OCI-LY3 (cell line): Measurements from ENCODE around the gene DAGLA.

ENCODE experiments used
- H2AFZ ChIP-seq: fragments of 200-600, 300-600 bp; shearing (Covaris generic); 2 replicates; pipeline ENCODE4 v1.6.0; 2014; ENCODE audit warnings: antibody characterized with exemption, low read depth, low read length
- H3K27ac ChIP-seq: fragments of 200-600, 300-600 bp; sonication (generic); 2 replicates; pipeline ENCODE4 v1.5.1; 2014; ENCODE audit warnings: mild to moderate bottlenecking, low read length, moderate library complexity, mixed read lengths
- H3K27me3 ChIP-seq: fragments of 200-600, 300-600 bp; sonication (generic); 2 replicates; pipeline ENCODE4 v1.6.1; 2014; ENCODE audit warnings: low read depth, low read length, mixed read lengths
- H3K36me3 ChIP-seq: fragments of 200-600, 300-600 bp; sonication (generic); replicated peaks from 2 replicates; pipeline ENCODE3; 2014; ENCODE audit warnings: low read depth, low read length, mixed read lengths
- H3K4me1 ChIP-seq: fragments of 300-600, 200-600 bp; sonication (generic); 2 replicates; pipeline ENCODE4 v1.6.1; 2014; ENCODE audit warnings: low read length, mixed read lengths
- H3K4me2 ChIP-seq: fragments of 200-600, 300-600 bp; sonication (generic); 2 replicates; pipeline ENCODE4 v1.6.1; 2014; ENCODE audit warnings: low read length, mixed read lengths
- H3K4me3 ChIP-seq: fragments of 300-600, 200-600 bp; sonication (generic); 2 replicates; pipeline ENCODE4 v1.5.1; 2014; ENCODE audit warnings: antibody characterized with exemption, mild to moderate bottlenecking, low read length, moderate library complexity
- H3K79me2 ChIP-seq: fragments of 300-600, 200-600 bp; shearing (Covaris generic); 2 replicates; pipeline ENCODE4 v1.6.1; 2014; ENCODE audit warnings: mild to moderate bottlenecking, low read length, mixed read lengths
- H3K9ac ChIP-seq: fragments of 300-600, 200-600 bp; shearing (Covaris generic); 2 replicates; pipeline ENCODE4 v1.6.0; 2014; ENCODE audit warnings: mild to moderate bottlenecking, low read length, moderate library complexity
- H3K9me3 ChIP-seq: fragments of 200-600, 300-600 bp; shearing (Covaris generic); 2 replicates; pipeline ENCODE4 v1.6.1; 2014; ENCODE audit warnings: low read length, mixed read lengths; ENCODE audit not compliant: insufficient read depth
- H4K20me1 ChIP-seq: fragments of 200-600, 300-600 bp; sonication (generic); 2 replicates; pipeline ENCODE4 v1.6.1; 2016; ENCODE audit warnings: low read length, mixed read lengths; ENCODE audit not compliant: insufficient read depth
- EZH2phosphoT487 ChIP-seq: fragments of 200-600 bp; shearing (Covaris generic); IDR thresholded peaks from 2 replicates; pipeline ENCODE4 v1.6.1; 2018; ENCODE audit warnings: antibody characterized with exemption, mixed run types, low read depth
- TF ChIP-seq, protein P1 (sequence below): fragments of 200-600, 300-600 bp; sonication (generic); IDR thresholded peaks from 2 replicates; pipeline ENCODE4 v1.5.1; 2014; ENCODE audit warnings: antibody characterized with exemption, low read length, low read depth

DAGLA gene

DNA sequence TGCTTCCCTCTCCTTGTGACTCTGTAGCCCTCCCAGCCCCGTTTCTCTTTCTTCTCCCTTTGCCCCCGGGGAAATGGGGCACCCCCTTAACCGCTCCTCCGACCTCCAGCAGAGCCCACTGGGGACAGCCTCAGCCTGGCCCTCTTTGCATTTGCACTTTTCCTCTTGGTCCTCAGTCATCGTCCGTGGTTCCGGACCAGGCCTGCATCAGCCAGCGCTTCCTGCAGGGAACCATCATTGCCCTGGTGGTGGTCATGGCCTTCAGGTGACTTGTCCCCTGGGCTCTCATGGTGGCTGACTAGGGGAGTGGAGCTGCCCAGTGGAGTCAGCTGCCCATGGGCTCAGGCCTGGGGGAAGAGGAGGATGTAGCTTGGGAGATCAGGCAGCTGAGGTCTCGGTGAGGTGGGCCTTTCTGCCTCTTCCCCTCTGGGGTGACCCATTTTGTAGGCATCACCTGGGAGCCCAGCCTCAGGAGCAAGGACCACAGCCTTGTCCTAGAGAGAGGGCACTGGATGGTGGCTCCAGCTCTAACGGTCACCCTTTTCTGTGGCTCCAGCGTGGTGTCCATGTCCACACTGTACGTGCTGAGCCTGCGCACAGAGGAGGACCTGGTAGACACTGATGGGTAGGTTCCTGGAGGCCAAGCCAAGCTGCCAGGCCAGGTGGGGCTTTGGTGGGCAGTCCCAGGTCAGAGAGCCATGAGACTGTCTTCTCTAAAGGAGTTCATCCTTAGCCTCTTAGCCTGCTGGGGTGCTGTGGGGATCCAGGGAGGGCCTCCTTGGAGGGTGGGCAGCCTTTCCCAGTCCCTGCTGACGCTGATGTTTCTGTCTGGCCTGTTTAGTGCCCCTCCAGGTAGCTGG is 99.7 kb downstream of the DAGLA start:
- Histone ChIP-seq H2AFZ (no peak overlapping the region), H3K9me3 (no peaks in the 10 kb centered on the region), H3K27ac (no peak overlapping the region), H3K9ac (no peak overlapping the region), H3K36me3 (peaks cover 8% of the 10 kb centered on the region), H3K4me2 (no peak overlapping the region), H4K20me1 (no peaks in the 10 kb centered on the region), H3K79me2 (no peaks in the 10 kb centered on the region), H3K4me3 (no peak overlapping the region), H3K27me3 (no peaks in the 10 kb centered on the region), H3K4me1 (no peaks in the 10 kb centered on the region)
- TF ChIP-seq, protein P1, sequence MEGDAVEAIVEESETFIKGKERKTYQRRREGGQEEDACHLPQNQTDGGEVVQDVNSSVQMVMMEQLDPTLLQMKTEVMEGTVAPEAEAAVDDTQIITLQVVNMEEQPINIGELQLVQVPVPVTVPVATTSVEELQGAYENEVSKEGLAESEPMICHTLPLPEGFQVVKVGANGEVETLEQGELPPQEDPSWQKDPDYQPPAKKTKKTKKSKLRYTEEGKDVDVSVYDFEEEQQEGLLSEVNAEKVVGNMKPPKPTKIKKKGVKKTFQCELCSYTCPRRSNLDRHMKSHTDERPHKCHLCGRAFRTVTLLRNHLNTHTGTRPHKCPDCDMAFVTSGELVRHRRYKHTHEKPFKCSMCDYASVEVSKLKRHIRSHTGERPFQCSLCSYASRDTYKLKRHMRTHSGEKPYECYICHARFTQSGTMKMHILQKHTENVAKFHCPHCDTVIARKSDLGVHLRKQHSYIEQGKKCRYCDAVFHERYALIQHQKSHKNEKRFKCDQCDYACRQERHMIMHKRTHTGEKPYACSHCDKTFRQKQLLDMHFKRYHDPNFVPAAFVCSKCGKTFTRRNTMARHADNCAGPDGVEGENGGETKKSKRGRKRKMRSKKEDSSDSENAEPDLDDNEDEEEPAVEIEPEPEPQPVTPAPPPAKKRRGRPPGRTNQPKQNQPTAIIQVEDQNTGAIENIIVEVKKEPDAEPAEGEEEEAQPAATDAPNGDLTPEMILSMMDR, result no peak
- TF ChIP-seq EZH2phosphoT487, result no peak

DNA sequence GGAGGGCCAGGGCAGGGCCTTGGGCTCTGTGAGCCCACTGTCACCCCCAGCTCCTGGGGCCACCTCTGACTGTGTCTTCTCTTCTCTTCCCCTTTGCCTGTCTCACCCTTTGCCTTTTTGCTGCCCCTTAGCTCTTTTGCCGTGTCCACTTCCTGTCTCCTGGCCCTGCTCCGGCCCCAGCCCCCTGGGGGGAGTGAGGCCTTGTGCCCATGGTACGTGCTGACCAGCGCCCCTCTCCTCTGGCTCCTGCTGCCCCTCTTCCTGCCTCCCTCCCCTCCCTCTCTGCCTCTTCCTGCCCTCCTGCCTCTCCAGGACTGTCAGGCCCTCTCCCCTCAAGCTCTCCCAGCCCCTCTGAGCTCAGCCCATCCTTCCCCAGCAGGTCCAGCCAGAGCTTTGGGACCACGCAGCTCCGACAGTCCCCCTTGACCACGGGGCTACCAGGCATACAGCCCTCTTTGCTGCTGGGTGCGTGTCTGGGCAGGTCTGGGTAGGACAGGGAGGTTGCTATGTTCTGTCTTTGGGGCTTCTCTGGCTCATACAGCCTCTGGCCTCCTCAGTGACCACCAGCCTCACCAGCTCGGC is 100.5 kb downstream of the DAGLA start:
- Histone ChIP-seq H3K79me2 (no peaks in the 10 kb centered on the region), H3K4me1 (no peaks in the 10 kb centered on the region), H3K4me2 (no peak overlapping the region), H3K27ac (no peak overlapping the region), H3K9me3 (no peaks in the 10 kb centered on the region), H3K4me3 (no peak overlapping the region), H3K36me3 (peaks cover 14% of the 10 kb centered on the region), H3K9ac (no peak overlapping the region), H4K20me1 (0 out of 2 replicates have a peak, but pooled peaks cover 4% of the 10 kb centered on the region), H2AFZ (no peak overlapping the region), H3K27me3 (no peaks in the 10 kb centered on the region)
- TF ChIP-seq, protein P1, result no peak
- no peak for TF ChIP-seq EZH2phosphoT487

DNA sequence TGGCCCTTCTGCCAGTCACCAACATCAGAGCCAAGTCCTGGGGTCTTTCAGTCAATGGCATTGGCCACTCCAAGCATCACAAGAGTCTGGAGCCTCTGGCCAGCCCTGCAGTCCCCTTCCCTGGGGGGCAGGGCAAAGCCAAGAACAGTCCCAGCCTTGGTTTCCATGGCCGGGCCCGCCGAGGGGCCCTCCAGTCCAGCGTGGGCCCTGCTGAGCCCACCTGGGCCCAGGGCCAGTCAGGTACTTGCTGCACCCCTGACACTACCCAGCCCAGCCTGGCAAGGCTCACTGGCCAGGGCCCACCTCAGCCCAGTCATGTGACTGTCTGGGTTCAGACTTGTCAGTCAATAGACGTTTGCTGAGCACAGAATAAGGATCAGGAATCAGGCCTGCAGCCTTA is 101.4 kb downstream of the DAGLA start:
- H3K9me3 ChIP-seq, result no peaks in the 10 kb centered on the region
- no peak overlapping the region for H3K27ac ChIP-seq
- no peaks in the 10 kb centered on the region for H3K4me1 ChIP-seq
- no peak overlapping the region for H3K4me3 ChIP-seq
- H3K9ac ChIP-seq, result no peak overlapping the region
- H3K4me2 ChIP-seq, result no peak overlapping the region
- TF ChIP-seq, protein P1, result no peak
- TF ChIP-seq EZH2phosphoT487, result no peak
- 0 out of 2 replicates have a peak, but pooled peaks cover 8% of the 10 kb centered on the region for H4K20me1 ChIP-seq
- H3K36me3 ChIP-seq, result peaks cover 23% of the 10 kb centered on the region
- no peaks in the 10 kb centered on the region for H3K27me3 ChIP-seq
- no peak overlapping the region for H2AFZ ChIP-seq
- H3K79me2 ChIP-seq, result no peaks in the 10 kb centered on the region

DNA sequence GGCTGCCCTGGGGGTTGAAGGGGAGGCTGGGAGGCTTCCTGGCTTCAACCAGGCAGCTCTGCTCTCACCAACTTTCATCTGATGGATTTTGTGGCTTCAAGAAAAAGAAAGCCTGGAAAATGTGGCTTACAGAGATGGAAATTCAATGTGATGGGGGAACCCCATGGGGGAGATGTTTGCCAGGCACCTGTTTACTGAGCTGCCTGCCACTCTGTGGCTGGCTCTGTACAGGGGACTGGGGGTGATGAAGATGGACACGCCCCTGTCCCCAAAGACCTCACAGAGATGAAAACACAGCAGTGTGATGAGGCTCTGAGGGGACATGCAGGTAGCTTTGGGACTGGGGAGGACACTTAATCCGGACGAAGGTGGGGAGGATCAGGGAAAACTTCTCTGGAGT is 102.1 kb downstream of the DAGLA start:
- Histone ChIP-seq H3K9ac (no peak overlapping the region), H3K27me3 (no peaks in the 10 kb centered on the region), H3K36me3 (peaks cover 30% of the 10 kb centered on the region), H3K4me1 (no peaks in the 10 kb centered on the region), H4K20me1 (0 out of 2 replicates have a peak, but pooled peaks cover 10% of the 10 kb centered on the region), H3K4me3 (no peak overlapping the region), H3K79me2 (no peaks in the 10 kb centered on the region), H3K27ac (no peak overlapping the region), H2AFZ (no peak overlapping the region), H3K4me2 (no peak overlapping the region), H3K9me3 (no peaks in the 10 kb centered on the region)
- TF ChIP-seq, protein P1, result no peak
- TF ChIP-seq EZH2phosphoT487, result no peak
